Measurements from ENCODE around the gene SRP9.

DNA sequence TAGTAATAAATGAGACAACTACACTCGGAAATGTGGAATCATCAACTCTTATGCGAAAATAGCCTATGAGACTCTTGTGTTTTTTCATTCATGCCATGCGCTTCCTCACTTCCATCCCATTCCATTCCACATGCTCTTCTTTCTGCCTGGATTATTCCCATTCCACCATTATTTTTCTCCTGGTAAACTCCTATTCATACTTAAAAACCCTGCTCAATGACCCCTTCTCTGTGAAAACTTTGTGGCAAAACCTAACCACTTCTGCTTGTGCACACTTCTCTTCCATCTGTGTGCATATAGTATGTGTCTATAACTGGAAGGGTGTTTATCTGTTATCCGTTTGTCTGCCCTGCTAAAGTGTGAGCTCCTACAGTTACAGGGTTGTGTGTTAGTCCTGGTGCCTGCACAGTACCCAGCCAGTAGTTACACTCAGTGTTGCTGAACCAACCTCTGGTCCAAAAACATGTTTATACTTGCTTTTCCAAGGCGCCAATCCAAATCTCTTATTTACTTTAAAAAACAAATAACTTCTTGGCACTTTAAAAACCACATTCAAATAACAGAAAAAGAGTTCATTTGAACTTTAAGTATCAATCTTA, 43.0 kb downstream of the SRP9 start:
- TF ChIP-seq, protein P1, sequence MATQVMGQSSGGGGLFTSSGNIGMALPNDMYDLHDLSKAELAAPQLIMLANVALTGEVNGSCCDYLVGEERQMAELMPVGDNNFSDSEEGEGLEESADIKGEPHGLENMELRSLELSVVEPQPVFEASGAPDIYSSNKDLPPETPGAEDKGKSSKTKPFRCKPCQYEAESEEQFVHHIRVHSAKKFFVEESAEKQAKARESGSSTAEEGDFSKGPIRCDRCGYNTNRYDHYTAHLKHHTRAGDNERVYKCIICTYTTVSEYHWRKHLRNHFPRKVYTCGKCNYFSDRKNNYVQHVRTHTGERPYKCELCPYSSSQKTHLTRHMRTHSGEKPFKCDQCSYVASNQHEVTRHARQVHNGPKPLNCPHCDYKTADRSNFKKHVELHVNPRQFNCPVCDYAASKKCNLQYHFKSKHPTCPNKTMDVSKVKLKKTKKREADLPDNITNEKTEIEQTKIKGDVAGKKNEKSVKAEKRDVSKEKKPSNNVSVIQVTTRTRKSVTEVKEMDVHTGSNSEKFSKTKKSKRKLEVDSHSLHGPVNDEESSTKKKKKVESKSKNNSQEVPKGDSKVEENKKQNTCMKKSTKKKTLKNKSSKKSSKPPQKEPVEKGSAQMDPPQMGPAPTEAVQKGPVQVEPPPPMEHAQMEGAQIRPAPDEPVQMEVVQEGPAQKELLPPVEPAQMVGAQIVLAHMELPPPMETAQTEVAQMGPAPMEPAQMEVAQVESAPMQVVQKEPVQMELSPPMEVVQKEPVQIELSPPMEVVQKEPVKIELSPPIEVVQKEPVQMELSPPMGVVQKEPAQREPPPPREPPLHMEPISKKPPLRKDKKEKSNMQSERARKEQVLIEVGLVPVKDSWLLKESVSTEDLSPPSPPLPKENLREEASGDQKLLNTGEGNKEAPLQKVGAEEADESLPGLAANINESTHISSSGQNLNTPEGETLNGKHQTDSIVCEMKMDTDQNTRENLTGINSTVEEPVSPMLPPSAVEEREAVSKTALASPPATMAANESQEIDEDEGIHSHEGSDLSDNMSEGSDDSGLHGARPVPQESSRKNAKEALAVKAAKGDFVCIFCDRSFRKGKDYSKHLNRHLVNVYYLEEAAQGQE (IDR thresholded peaks at IDR 0.05; ENCODE audit: insufficient read depth in 1 of 2, low read depth in 2 of 2, low read length in 1 of 2): no peak
- TF ChIP-seq, protein P2, sequence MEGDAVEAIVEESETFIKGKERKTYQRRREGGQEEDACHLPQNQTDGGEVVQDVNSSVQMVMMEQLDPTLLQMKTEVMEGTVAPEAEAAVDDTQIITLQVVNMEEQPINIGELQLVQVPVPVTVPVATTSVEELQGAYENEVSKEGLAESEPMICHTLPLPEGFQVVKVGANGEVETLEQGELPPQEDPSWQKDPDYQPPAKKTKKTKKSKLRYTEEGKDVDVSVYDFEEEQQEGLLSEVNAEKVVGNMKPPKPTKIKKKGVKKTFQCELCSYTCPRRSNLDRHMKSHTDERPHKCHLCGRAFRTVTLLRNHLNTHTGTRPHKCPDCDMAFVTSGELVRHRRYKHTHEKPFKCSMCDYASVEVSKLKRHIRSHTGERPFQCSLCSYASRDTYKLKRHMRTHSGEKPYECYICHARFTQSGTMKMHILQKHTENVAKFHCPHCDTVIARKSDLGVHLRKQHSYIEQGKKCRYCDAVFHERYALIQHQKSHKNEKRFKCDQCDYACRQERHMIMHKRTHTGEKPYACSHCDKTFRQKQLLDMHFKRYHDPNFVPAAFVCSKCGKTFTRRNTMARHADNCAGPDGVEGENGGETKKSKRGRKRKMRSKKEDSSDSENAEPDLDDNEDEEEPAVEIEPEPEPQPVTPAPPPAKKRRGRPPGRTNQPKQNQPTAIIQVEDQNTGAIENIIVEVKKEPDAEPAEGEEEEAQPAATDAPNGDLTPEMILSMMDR (IDR thresholded peaks at IDR 0.05): no peak

Measured in Panc1 (cell line).